Kidney (tissue), 14 donors: ENCODE measurements around the gene SPRYD4. TPM values are rescaled to one million over a fixed set of nuclear protein-coding genes. Genes with fewer than 3 reads are reported as not detected.

Experiments
- DNase-seq, 5 donors: peaks; one replicate each; pipeline ENCODE4 v3.0.0-alpha.2; 2013 to 2020
- FAIRE-seq: peaks from 2 replicates; lab custom pipeline; 2012; peaks lifted over from hg19 to GRCh38; lab: Jason Lieb, UNC
- H3K27ac ChIP-seq, 2 donors: one replicate each; pipeline ENCODE4 v1.7.0; 2013; ENCODE audit warnings: low read depth in 2 of 2, low read length in 2 of 2, inconsistent platforms in 1 of 2
- H3K27me3 ChIP-seq: one replicate; pipeline ENCODE4 v1.7.1; 2013; ENCODE audit warnings: low read length, inconsistent platforms; ENCODE audit not compliant: control insufficient read depth, insufficient read depth
- H3K36me3 ChIP-seq, 3 donors: one replicate each; pipeline versions ENCODE4 v1.7.0 to v1.7.1; 2013; ENCODE audit warnings: low read length in 3 of 3, control low read depth in 1 of 3, inconsistent platforms in 1 of 3; ENCODE audit not compliant: insufficient read depth in 3 of 3, control insufficient read depth in 2 of 3
- H3K4me1 ChIP-seq, 3 donors: one replicate each; pipeline versions ENCODE4 v1.7.0 to v1.7.1; 2013; ENCODE audit warnings: low read length in 3 of 3, inconsistent platforms in 1 of 3, low read depth in 1 of 3; ENCODE audit not compliant: control insufficient read depth in 2 of 3, insufficient read depth in 2 of 3
- H3K4me3 ChIP-seq, 3 donors: one replicate each; pipeline versions ENCODE4 v1.7.0 to v1.8.1; 2013; ENCODE audit warnings: low read length in 3 of 3, control low read depth in 1 of 3, inconsistent platforms in 1 of 3
- H3K9ac ChIP-seq, 3 donors: one replicate each; pipeline versions ENCODE4 v1.7.0 to v1.7.1; 2013; ENCODE audit warnings: low read length in 3 of 3, control low read depth in 1 of 3, inconsistent platforms in 1 of 3
- H3K9me3 ChIP-seq, 3 donors: one replicate each; pipeline versions ENCODE4 v1.7.0 to v1.7.1; 2013; ENCODE audit warnings: low read length in 3 of 3, control low read depth in 1 of 3, inconsistent platforms in 1 of 3; ENCODE audit not compliant: control insufficient read depth in 2 of 3, insufficient read depth in 1 of 3
- CTCF ChIP-seq: IDR thresholded peaks from 3 replicates; pipeline ENCODE4 v1.5.1; 2012; ENCODE audit warnings: mild to moderate bottlenecking, moderate library complexity, borderline replicate concordance; ENCODE audit not compliant: insufficient read depth; ENCODE audit errors: extremely low read depth
- intact Hi-C: fragments of 100-400 bp; cut with DNase I; formaldehyde crosslinking; loops from one replicate; pipeline ENCODE4 v1.11.1; 2022
- polyA plus RNA-seq: library from polyadenylated mRNA; stranded (reverse); fragments of 350-450 nt; fragmentation: Illumina TruSeq; extraction: RNeasy Lipid Tissue Mini Kit (QIAGEN cat#74804); gene quantifications from one replicate; pipeline ENCODE4 v1.2.3, GENCODE V29; 2014; ENCODE audit warnings: low read depth, low replicate concordance; ENCODE audit not compliant: insufficient read depth
- total RNA-seq: library from RNA; stranded (reverse); fragmentation: NEBNext Ultra II Directional; extraction: Animal tissue kit (Norgen Biotek cat#: 25700); gene quantifications from one replicate; pipeline ENCODE4 v1.2.1, GENCODE V29; 2021
- donor health status: control.
- donor health status: control.
- donor health status: control.
- donor health status: control.
- donor health status: control.
- donor health status: DM: yes; HTN: yes; CAD: no.
- donor health status: Normal renal cell carcinoma (clear cell type).

The SPRYD4 gene
- total and polyA plus RNA-seq, 2 donors from 2014 or later = 4.0 to 6.0 TPM

- Histone ChIP-seq H3K9me3 (no peaks in the 10 kb centered on the region), H3K36me3 (no peaks in the 10 kb centered on the region), H3K27ac (no peak overlapping the region), H3K4me3 (no peak overlapping the region), H3K9ac (no peak overlapping the region), H3K27me3 (no peaks in the 10 kb centered on the region), H3K4me1 (peaks cover 0 to 2% (median 0%) of the 10 kb centered on the region in 3 donors)
- peak in 1 of 5 donors; percentile 19 for DNase-seq
- FAIRE-seq = no peak
- intact Hi-C loops = no loop called here
- TF ChIP-seq CTCF = no peak
Measured at GRCh38 chr12:56461235-56462159, 6.9 kb upstream of the SPRYD4 start.

DNA sequence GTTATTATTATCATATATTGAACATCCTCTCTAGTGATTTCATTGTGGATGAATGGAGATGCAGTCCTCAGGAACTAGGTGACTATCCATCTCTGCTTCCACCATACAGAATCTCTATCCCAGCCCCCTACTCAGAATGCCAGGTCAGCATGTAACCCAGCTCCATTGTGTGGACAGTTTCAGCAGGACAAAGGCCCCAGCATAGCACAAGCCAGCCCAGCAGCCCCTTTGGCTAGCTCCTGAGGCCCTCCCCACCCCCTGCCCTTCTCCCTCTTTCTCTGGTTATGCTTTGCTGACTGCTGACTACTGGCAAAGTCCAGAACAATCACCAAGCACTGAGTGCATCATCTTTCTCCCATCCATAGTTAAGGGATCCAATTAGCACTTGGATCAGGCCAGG lies 5.8 kb upstream of the SPRYD4 start:
- FAIRE-seq = no peak
- H3K27me3 ChIP-seq = no peaks in the 10 kb centered on the region
- no peak overlapping the region for H3K27ac ChIP-seq
- peak in 2 of 5 donors; percentile 7 to 14 for DNase-seq
- H3K4me1 ChIP-seq = peaks cover 0 to 2% (median 0%) of the 10 kb centered on the region in 3 donors
- intact Hi-C loops = no loop called here
- no peaks in the 10 kb centered on the region for H3K9me3 ChIP-seq
- H3K36me3 ChIP-seq = no peaks in the 10 kb centered on the region
- H3K4me3 ChIP-seq = no peak overlapping the region
- H3K9ac ChIP-seq = no peak overlapping the region
- TF ChIP-seq CTCF = no peak

DNA sequence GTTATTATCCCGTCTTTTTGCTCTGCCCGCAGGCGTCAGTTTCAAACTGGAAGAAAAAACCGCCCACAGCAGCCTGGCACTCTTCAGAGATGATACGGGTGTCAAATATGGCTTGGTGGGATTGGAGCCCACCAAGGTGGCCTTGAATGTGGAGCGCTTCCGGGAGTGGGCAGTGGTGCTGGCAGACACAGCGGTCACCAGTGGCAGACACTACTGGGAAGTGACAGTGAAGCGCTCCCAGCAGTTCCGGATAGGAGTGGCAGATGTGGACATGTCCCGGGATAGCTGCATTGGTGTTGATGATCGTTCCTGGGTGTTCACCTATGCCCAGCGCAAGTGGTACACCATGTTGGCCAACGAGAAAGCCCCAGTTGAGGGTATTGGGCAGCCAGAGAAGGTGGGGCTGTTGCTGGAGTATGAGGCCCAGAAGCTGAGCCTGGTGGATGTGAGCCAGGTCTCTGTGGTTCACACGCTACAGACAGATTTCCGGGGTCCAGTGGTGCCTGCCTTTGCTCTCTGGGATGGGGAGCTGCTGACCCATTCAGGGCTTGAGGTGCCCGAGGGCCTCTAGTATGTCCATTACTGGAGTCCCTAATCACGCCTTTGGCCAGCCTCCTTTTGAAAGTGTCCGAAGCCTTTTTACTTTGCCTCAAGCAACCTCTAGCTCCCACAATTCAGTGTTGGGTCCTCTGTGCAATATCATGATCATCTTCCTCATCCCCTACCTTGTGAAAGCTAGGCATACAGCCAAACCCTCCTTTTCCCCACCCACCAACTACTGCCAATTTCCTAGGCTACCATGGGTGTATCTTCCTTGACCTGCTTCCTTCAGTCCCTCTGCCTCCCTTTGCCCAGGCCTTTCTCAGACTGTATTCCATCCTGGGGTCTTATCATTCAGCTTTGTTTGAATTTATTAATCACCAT lies 891 bp downstream of the SPRYD4 start:
- TF ChIP-seq CTCF = no peak
- DNase-seq = peak in 2 of 5 donors; percentile 19 to 62
- intact Hi-C loops = no loop called here

More for the DNA sequence above, 891 bp downstream of the SPRYD4 start:
- H3K36me3 ChIP-seq = peaks cover 0 to 2% (median 0%) of the 10 kb centered on the region in 3 donors
- H3K27ac ChIP-seq = peak overlapping the region; percentile 77 to 92
- peaks cover 0 to 10% (median 0%) of the 10 kb centered on the region in 3 donors for H3K4me1 ChIP-seq
- FAIRE-seq = no peak
- peak overlapping the region; percentile 83 to 99 (median 99) for H3K4me3 ChIP-seq
- no peaks in the 10 kb centered on the region for H3K9me3 ChIP-seq
- H3K9ac ChIP-seq = peak overlapping the region; percentile 95 to 99 (median 98)
- no peaks in the 10 kb centered on the region for H3K27me3 ChIP-seq
